Stromal cell of bone marrow (primary cell): Measurements from ENCODE around the gene MMP21.

Experiments
- DNase-seq: peaks from one replicate; pipeline ENCODE4 v3.0.0-alpha.2; 2012; ENCODE audit warnings: low read depth

The MMP21 gene

GRCh38 chr10:125775491-125776106 lies at the start of gene MMP21:
TSS of gene MMP21 (minus strand) at chr10:125775821. CDS start at chr10:125775821, 0 bp downstream.
- no peak for DNase-seq

- DNase-seq = no peak
Observed at GRCh38 chr10:125824736-125825135, 49.1 kb upstream of the MMP21 start.

GRCh38 chr10:125823663-125824251 lies 48.1 kb upstream of the MMP21 start:
- DNase-seq = no peak

GRCh38 chr10:125822878-125823662 lies 47.4 kb upstream of the MMP21 start, which contains the start of the genes BCCIP and UROS:
TSS of gene BCCIP (plus strand) at chr10:125823546. CDS start at chr10:125823558, 12 bp downstream.
TSS of gene UROS (minus strand) at chr10:125823258. CDS start at chr10:125816499, 6,759 bp downstream.
- peak; percentile 77 for DNase-seq

- DNase-seq = no peak
Observed at GRCh38 chr10:125820701-125821100, 45.1 kb upstream of the MMP21 start.

GRCh38 chr10:125817337-125817946 lies 41.8 kb upstream of the MMP21 start:
- DNase-seq = no peak

GRCh38 chr10:125816548-125816947 lies 40.9 kb upstream of the MMP21 start:
- no peak for DNase-seq

GRCh38 chr10:125815764-125816163 lies 40.1 kb upstream of the MMP21 start:
- no peak for DNase-seq

- no peak for DNase-seq
Observed at GRCh38 chr10:125812128-125812750, 36.6 kb upstream of the MMP21 start.

GRCh38 chr10:125811251-125811650 lies 35.6 kb upstream of the MMP21 start:
- no peak for DNase-seq

GRCh38 chr10:125808047-125808446 lies 32.4 kb upstream of the MMP21 start:
- DNase-seq = no peak

- DNase-seq = no peak
Observed at GRCh38 chr10:125802739-125803138, 27.1 kb upstream of the MMP21 start.

- DNase-seq = no peak
Observed at GRCh38 chr10:125802131-125802530, 26.5 kb upstream of the MMP21 start.

- DNase-seq = no peak
Observed at GRCh38 chr10:125801574-125801973, 26.0 kb upstream of the MMP21 start.

GRCh38 chr10:125799451-125800182 lies 24.0 kb upstream of the MMP21 start:
- no peak for DNase-seq

- DNase-seq = no peak
Observed at GRCh38 chr10:125797994-125798662, 22.5 kb upstream of the MMP21 start.

- DNase-seq = no peak
Observed at GRCh38 chr10:125797424-125797823, 21.8 kb upstream of the MMP21 start.

- no peak for DNase-seq
Observed at GRCh38 chr10:125795637-125796190, 20.1 kb upstream of the MMP21 start.

- DNase-seq = no peak
Observed at GRCh38 chr10:125795128-125795527, 19.5 kb upstream of the MMP21 start.
